Measurements from ENCODE around the gene DYNLT2.
A peak's percentile ranks its signal among the peaks of the same experiment; 100 is the strongest.

Gene DYNLT2, protein sequence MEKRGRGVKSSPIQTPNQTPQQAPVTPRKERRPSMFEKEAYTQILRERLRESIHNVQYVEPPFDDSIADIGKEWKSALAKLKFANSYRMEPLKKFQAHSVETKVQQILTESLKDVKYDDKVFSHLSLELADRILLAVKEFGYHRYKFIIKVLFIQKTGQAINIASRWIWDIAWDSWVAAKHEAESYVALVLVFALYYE

GRCh38 chr6:169751242-169752073 is at the start of gene DYNLT2, which contains the start of gene ERMARD:
TSS of gene DYNLT2 (minus strand) at chr6:169751572. CDS start at chr6:169751458, 114 bp downstream.
TSS of gene ERMARD (plus strand) at chr6:169751622. CDS start at chr6:169751658, 36 bp downstream.
- DNase-seq (ENCODE audit: low read depth), result peak; percentile 93

DNA sequence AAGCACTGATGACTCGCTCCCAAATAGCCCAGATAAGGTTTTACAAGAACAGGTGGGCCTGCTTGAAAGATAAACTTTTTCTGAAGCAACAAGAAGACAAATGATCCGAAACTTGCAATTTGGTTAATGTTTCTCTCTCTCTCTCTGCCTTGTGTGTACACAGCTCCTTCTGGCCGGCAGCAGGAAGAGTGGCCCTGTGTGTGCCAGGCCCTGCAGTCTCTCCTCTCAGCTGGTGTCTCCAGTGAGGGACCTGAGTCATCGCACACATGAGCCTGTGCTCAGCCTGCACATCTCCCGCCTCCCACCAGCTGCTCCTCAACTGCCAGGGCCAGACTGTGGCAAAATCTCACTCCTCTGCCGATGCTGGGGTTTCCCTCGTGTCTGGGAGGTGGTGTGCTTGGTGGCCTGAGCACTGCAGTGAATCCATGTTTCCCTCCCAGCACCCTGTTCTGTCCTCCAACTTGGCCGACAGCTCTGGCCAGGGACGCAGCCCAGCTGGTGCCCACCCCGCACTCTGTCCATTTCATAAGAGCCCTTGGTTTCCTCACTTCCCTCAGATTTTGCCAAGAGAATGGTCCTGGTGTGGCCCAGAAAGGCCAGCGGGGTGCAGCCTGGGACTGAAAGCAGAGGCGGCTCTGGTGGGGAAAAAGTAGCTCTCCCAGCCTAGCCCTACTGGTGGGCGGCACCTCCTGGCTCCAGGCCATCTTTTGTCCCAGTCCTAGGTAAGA is 49.5 kb upstream of the DYNLT2 start:
- DNase-seq (ENCODE audit: low read depth), result no peak

DNA sequence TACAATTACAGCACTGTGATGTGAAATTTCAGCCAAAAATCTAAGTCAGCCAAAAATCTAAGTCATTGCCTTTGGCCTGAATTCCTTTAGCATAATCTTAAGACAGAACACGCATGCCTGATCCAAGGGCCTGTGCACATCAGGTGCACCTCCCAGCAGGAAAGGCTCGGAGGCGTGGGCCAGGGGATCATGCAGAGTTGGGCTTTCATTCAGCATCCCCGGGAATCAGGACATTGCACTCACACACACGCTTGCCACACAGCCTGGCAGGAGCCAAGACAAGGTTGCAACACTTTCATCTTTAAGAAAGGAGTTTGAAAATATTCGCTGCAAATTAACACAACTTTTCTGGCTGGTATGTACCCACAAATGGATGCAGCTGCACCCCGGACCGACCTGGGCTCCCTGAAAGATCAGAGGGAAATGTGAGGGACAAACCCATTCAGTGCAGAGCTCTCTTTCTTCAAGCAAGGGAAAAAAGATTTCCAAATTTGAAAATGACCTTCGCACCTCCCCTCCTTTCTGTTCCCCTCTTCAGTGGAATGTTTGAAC is 48.8 kb upstream of the DYNLT2 start:
- no peak for DNase-seq (ENCODE audit: low read depth)

GRCh38 chr6:169799474-169799926 is 48.1 kb upstream of the DYNLT2 start:
- DNase-seq (ENCODE audit: low read depth), result no peak

DNA sequence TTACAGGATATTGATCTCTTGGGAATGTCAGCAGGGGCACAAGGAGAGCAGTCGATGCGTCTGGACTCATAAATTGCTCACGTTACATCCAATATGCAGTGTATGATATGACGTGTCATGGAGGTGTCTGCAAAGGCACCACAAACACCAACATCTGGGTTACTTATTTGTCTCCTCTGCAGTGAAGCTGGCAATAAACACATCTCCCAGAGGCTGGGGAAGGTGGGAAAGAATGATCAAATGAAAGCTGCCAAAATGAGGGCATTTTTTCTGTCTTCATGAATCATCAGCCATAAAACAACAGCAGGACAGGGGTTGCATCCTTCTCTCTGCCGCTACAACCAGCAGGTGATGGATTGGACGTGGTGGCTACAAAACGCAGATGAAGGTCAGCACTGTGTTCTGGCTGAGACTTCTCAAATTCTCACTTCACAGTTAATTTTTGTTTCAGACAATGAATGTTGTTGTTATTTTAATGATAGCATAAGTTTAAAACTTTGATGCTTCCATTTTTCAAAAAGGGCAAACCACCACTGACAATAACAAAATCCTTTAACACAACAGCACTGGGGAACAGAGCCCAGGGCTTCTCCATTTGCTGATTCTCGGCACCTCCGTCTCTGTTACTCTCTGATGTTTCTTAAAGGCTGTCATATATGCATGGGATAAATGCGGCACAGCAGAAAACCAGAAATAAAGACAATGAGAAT is 47.5 kb upstream of the DYNLT2 start:
- DNase-seq (ENCODE audit: low read depth), result no peak

- no peak for DNase-seq (ENCODE audit: low read depth)
These were observed 43.8 kb upstream of the DYNLT2 start for GRCh38 chr6:169795196-169795595.

- DNase-seq (ENCODE audit: low read depth), result no peak
These were observed 43.1 kb upstream of the DYNLT2 start for GRCh38 chr6:169794317-169795055.

DNA sequence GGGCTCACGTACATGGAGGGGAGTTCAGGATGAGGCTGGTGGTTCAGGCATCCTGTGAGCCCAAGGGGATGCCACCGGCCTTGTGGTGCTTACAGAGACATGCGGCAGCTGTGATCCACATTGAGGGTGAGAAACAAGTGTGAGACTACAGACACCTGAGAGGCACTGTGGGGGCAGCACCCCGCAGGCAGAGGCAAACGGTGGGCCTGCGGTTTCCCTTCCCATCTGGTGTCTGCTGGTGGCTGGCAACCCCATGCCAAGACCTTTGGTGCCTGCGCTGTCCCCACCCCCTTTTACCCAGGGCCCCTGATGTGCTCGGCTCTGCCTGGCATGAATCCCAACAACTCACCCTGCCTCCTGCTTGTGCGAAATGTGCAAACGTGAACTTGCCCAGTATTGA is 42.0 kb upstream of the DYNLT2 start:
- no peak for DNase-seq (ENCODE audit: low read depth)

- no peak for DNase-seq (ENCODE audit: low read depth)
These were observed 41.1 kb upstream of the DYNLT2 start for GRCh38 chr6:169792306-169793015.

DNA sequence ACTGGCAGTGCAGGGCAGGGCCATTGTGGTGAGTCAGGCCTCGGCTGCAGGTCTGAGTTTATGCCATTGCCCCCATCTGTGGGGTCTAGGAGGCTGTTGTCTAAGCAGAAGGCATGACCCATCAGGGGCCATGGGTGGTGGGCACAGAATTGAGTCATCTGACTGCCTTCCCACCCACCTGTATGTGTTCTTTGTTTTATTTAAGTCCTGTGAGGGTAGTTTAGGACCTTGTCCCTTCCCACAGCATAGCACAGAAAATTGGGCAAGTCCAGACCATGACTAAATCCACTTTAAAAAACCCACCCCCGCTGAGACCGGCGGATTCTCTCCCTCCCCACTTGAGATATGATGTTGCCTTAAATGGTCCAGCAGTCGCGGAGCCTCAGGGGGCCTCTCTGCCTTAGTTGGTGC is 40.4 kb upstream of the DYNLT2 start:
- DNase-seq (ENCODE audit: low read depth), result no peak

DNA sequence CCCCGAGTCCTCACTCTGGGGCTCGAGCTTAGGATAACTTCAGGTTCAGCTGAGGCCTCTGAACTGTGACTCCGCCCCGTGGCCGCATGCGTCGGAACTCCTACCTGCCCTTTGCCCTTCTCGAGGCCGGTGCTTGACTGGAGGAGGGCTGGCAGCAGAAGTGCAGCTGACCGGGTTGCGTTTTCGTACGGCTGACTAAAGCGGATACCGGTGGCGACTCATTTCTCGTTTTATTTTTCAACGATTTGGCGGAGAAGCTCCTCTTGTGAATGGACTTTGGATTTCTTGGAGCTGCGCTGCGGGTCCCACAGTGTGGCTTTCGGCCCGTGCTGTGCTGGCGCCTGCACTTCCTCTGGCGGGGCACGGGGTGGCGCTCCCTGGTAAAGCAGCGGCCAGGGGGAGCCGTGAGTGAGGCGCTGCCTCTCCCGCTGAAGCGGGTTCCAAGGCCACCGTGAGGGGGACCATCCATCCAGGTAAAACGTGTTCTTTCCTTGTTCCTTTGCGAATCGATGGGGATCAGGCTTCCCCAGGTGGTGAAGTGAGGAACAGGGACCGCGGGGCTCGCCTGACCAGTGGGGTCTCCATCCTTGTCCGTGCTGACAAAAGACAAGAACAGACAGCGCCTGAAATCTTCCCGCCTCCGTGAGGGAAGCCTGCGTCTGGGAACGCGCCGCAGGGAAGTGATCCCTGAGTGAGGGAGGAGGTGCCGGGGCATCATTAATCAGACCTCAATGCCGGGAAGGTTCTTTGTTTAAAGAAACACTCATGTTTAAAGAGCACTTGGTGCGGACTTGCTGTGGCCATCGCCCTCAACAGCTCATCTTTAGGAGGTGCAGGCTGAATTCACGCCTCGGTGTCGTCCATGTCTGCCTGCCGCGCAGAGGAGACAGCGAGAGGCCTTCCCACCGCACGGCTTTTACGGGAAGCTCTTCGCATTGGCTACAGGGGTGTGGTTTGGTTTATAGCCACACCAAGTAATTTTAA is 38.9 kb upstream of the DYNLT2 start:
- DNase-seq (ENCODE audit: low read depth), result peak; percentile 54

GRCh38 chr6:169789146-169789943 is 38.0 kb upstream of the DYNLT2 start:
- no peak for DNase-seq (ENCODE audit: low read depth)

- no peak for DNase-seq (ENCODE audit: low read depth)
These were observed 37.4 kb upstream of the DYNLT2 start for GRCh38 chr6:169788809-169789145.

GRCh38 chr6:169787797-169788196 is 36.4 kb upstream of the DYNLT2 start:
- no peak for DNase-seq (ENCODE audit: low read depth)

- no peak for DNase-seq (ENCODE audit: low read depth)
These were observed 35.0 kb upstream of the DYNLT2 start for GRCh38 chr6:169786349-169786748.

DNA sequence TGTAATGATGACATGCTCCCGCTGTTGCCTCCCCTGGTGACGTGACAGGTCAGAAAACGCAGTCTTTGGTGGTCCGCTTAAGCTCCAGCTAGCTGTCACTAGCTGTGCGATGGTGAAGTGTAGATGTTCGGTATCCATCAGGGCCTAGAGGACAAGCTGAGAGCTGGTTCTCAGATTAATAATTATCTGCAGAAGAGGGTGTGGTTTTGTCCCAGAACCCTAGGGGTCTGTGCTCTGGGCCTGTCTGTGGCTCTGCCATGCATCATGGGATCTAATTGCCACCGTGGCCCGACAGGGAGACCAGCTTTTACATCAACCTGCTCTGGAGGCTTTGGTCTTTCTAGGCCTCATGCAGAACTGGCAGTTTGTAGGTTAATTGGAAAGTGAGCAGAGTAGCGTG is 34.2 kb upstream of the DYNLT2 start:
- DNase-seq (ENCODE audit: low read depth), result no peak

DNA sequence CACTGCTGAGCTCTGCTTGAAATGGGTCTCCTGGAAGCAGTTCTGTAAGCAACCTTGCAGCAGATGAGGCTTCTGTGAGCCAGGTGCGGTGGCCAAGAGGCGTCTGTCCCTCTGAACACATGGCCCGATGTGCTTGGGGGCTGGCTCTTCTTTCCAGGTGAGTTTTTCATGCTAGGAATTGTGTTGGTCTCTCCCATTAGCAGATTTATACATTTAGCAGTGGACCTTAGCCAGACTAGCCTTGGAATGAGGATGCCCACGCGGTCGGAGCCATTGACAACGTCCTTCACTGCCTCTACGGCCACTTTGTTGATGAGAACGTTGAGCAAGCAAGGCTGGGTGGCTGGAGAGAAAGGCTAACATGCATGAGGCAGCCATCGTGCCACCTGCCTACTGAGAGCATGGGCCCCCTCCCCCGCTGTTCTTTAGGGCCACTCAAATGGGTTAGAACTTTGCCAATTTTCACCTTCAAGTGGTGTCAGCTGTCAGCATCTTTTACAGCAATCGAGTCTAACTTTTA is 33.5 kb upstream of the DYNLT2 start:
- DNase-seq (ENCODE audit: low read depth), result no peak

All from stimulated activated CD8-positive, alpha-beta memory T cell treated with anti-CD3 and anti-CD28 coated beads, Interleukin-15, amount 100 ng/mL, for 24 hours (primary cell).